Posterior cingulate gyrus (tissue), 11 donors: ENCODE results near the gene INTS11.
"Not testable (repeated sequence)": the region's sequence is repeated elsewhere in the genome, so short reads cannot be mapped to it uniquely, and the experiment has no call there.

ENCODE experiments used
- DNase-seq, 10 donors: peaks; one replicate each; pipeline versions ENCODE4 v3.0.0 to v3.0.0-alpha.2; 2020 to 2021; ENCODE audit warnings: mixed read lengths in 3 of 10
- intact Hi-C: fragments of 100-400 bp; cut with DNase I; formaldehyde crosslinking; loops from one replicate; pipeline ENCODE4 v1.15.1; 2023

The INTS11 gene

GRCh38 chr1:1316199-1316598, 8.3 kb downstream of the INTS11 start:
- intact Hi-C loops = not testable (repeated sequence)

GRCh38 chr1:1315435-1315954, 9.0 kb downstream of the INTS11 start:
- no peak for DNase-seq
- intact Hi-C loops = no loop called here

More at GRCh38 chr1:1316199-1316598, 8.3 kb downstream of the INTS11 start:
- not testable (repeated sequence) for DNase-seq

- intact Hi-C loops = no loop called here
These were observed 9.7 kb downstream of the INTS11 start for GRCh38 chr1:1314678-1315335.

GRCh38 chr1:1314237-1314586, 10.2 kb downstream of the INTS11 start:
- no peak for DNase-seq
- intact Hi-C loops = no loop called here

More at GRCh38 chr1:1314678-1315335, 9.7 kb downstream of the INTS11 start:
- DNase-seq = no peak

- no peak for DNase-seq
- intact Hi-C loops = no loop called here
These were observed 10.8 kb downstream of the INTS11 start for GRCh38 chr1:1313500-1314236.

GRCh38 chr1:1312450-1313314, 11.8 kb downstream of the INTS11 start:
- intact Hi-C loops = no loop called here
- DNase-seq = no peak

- intact Hi-C loops = no loop called here
- no peak for DNase-seq
These were observed 13.1 kb downstream of the INTS11 start for GRCh38 chr1:1311107-1312104.

GRCh38 chr1:1310476-1311053, 13.9 kb downstream of the INTS11 start:
- no peak for DNase-seq
- intact Hi-C loops = no loop called here

GRCh38 chr1:1310109-1310385, 14.4 kb downstream of the INTS11 start:
- intact Hi-C loops = no loop called here
- no peak for DNase-seq

- DNase-seq = no peak
- intact Hi-C loops = loop anchor here (2.0 to 5.0 kb wide), 2 partner anchors 15 to 37 kb away; partner anchors contain the start of genes CPTP, INTS11 and UBE2J2
These were observed 15.0 kb downstream of the INTS11 start for GRCh38 chr1:1309251-1310108.

- intact Hi-C loops = loop anchor here (1.0 to 5.0 kb wide), 3 partner anchors 16 to 40 kb away; partner anchors contain the start of genes CPTP, DVL1, INTS11 and UBE2J2
- no peak for DNase-seq
These were observed 15.7 kb downstream of the INTS11 start for GRCh38 chr1:1308756-1309250.

GRCh38 chr1:1307923-1308755, 16.3 kb downstream of the INTS11 start, which contains the start of the genes ACAP3 and PUSL1:
Gene ACAP3 (minus strand): TSS chr1:1307930. CDS start chr1:1307815, 115 bp downstream.
Gene PUSL1 (plus strand): TSS chr1:1308597. CDS start chr1:1308644, 47 bp downstream.
- peak; percentile 72 to 98 (median 86) for DNase-seq
- intact Hi-C loops = loop anchor here (1.0 to 5.0 kb wide), 3 partner anchors 17 to 41 kb away; partner anchors contain the start of genes CPTP, DVL1, INTS11 and UBE2J2

- intact Hi-C loops = loop anchor here (5.0 kb wide), 1 partner anchor 35 kb away; the partner anchor contains the start of gene UBE2J2
- DNase-seq = peak in 1 of 10 donors; percentile 46
These were observed 17.1 kb downstream of the INTS11 start for GRCh38 chr1:1307261-1307922.

GRCh38 chr1:1306661-1307260, 17.7 kb downstream of the INTS11 start:
- DNase-seq = no peak
- intact Hi-C loops = loop anchor here (5.0 kb wide), 1 partner anchor 34 kb away; the partner anchor contains the start of gene UBE2J2

GRCh38 chr1:1306070-1306660, 18.3 kb downstream of the INTS11 start:
- no peak for DNase-seq
- intact Hi-C loops = loop anchor here (5.0 kb wide), 1 partner anchor 34 kb away; the partner anchor contains the start of gene UBE2J2
